HepG2 (cell line): Measurements from ENCODE around the gene CPVL. TPM values are rescaled to one million over a fixed set of nuclear protein-coding genes. Genes with fewer than 3 reads are reported as not detected.

Source experiments
- CEBPZ ChIP-seq: IDR thresholded peaks from 2 replicates; pipeline ENCODE4 v1.6.1; 2012; ENCODE audit warnings: low read length, improper control_type of control experiment
- HHEX ChIP-seq: IDR thresholded peaks from 2 replicates; pipeline ENCODE4 v1.6.1; 2016; ENCODE audit warnings: control low read depth
- JUND ChIP-seq: sonication (generic); formaldehyde crosslinking; IDR thresholded peaks from 2 replicates; pipeline ENCODE4 v1.8.0; 2022; ENCODE audit warnings: mild to moderate bottlenecking, missing genetic modification reagents
- NFRKB ChIP-seq: fragments of 450-650 bp; IDR thresholded peaks from 2 replicates; pipeline ENCODE4 v1.6.1; 2017
- PAWR ChIP-seq: sonication (generic); formaldehyde crosslinking; IDR thresholded peaks from 2 replicates; pipeline ENCODE4 v1.4.0; 2020; ENCODE audit warnings: missing genetic modification reagents, mild to moderate bottlenecking, borderline replicate concordance
- PHF21A ChIP-seq: sonication (generic); formaldehyde crosslinking; IDR thresholded peaks from 2 replicates; pipeline ENCODE4 v1.5.0; 2020; ENCODE audit warnings: mild to moderate bottlenecking, missing genetic modification reagents
- RNF2 ChIP-seq: fragments of 450-650 bp; conservative IDR thresholded peaks from 2 replicates; pipeline ENCODE4 v1.6.1; 2016; ENCODE audit warnings: low read depth
- SCMH1 ChIP-seq: sonication (generic); formaldehyde crosslinking; IDR thresholded peaks from 2 replicates; pipeline ENCODE4 v1.9.0; 2021; ENCODE audit warnings: missing genetic modification reagents, mild to moderate bottlenecking, borderline replicate concordance
- SMAD3 ChIP-seq: sonication (generic); formaldehyde crosslinking; IDR thresholded peaks from 2 replicates; pipeline ENCODE4 v1.4.0; 2020; ENCODE audit warnings: missing genetic modification reagents
- SMARCE1 ChIP-seq: fragments of 450-650 bp; IDR thresholded peaks from 2 replicates; pipeline ENCODE4 v1.6.1; 2017; ENCODE audit warnings: borderline replicate concordance
- TBX3 ChIP-seq: fragments of 450-650 bp; IDR thresholded peaks from 2 replicates; pipeline ENCODE4 v1.6.1; 2017; ENCODE audit warnings: antibody characterized with exemption, mild to moderate bottlenecking, inconsistent platforms, borderline replicate concordance
- TEAD3 ChIP-seq: optimal IDR thresholded peaks from 2 replicates; pipeline ENCODE3; 2016; ENCODE audit warnings: borderline replicate concordance
- THAP11 ChIP-seq: IDR thresholded peaks from 2 replicates; pipeline ENCODE4 v1.6.1; 2016; ENCODE audit warnings: missing biosample characterization, missing genetic modification reagents
- ZFP36 ChIP-seq: fragments of 150-350 bp; IDR thresholded peaks from 2 replicates; pipeline ENCODE4 v1.6.1; 2018; ENCODE audit warnings: borderline replicate concordance, low read length, low read depth; ENCODE audit not compliant: partially characterized antibody
- ZIK1 ChIP-seq: sonication (generic); formaldehyde crosslinking; IDR thresholded peaks from 2 replicates; pipeline ENCODE4 v1.5.0; 2020; ENCODE audit warnings: mild to moderate bottlenecking, low read depth, missing genetic modification reagents, borderline replicate concordance
- ZNF180 ChIP-seq: sonication (generic); formaldehyde crosslinking; IDR thresholded peaks from 2 replicates; pipeline ENCODE4 v1.4.0; 2020; ENCODE audit warnings: low read depth, missing genetic modification reagents, borderline replicate concordance
- ZNF451 ChIP-seq: sonication (generic); formaldehyde crosslinking; IDR thresholded peaks from 2 replicates; pipeline ENCODE4 v1.5.0; 2020; ENCODE audit warnings: mild to moderate bottlenecking, missing genetic modification reagents
- ZNF557 ChIP-seq: sonication (generic); formaldehyde crosslinking; IDR thresholded peaks from 2 replicates; pipeline ENCODE4 v1.4.0; 2020; ENCODE audit warnings: missing genetic modification reagents
- ZNF563 ChIP-seq: sonication (generic); formaldehyde crosslinking; IDR thresholded peaks from 2 replicates; pipeline ENCODE4 v1.8.0; 2022; ENCODE audit warnings: mild to moderate bottlenecking, moderate library complexity, missing genetic modification reagents
- ZNF737 ChIP-seq: sonication (generic); formaldehyde crosslinking; IDR thresholded peaks from 2 replicates; pipeline ENCODE4 v1.5.0; 2020; ENCODE audit warnings: missing genetic modification reagents, mild to moderate bottlenecking, borderline replicate concordance
- ZNF772 ChIP-seq: sonication (generic); formaldehyde crosslinking; IDR thresholded peaks from 2 replicates; pipeline ENCODE4 v1.5.0; 2020; ENCODE audit warnings: mild to moderate bottlenecking, missing genetic modification reagents
- polyA plus RNA-seq, 8 experiments: library from polyadenylated mRNA; depleted of rRNA in 3 of 8; stranded (reverse) in 7 of 8; unstranded in 1 of 8; fragments of >200 nt; fragmentation: Illumina TruSeq in 4 of 8; extraction: Trizol in 4 of 8; gene quantifications; 2 replicates each; pipeline versions ENCODE4 v1.2.1 to v1.2.3, GENCODE V29; 2011 to 2016; ENCODE audit warnings: low read depth in 4 of 8, missing spikeins in 1 of 8, mixed read lengths in 1 of 8; ENCODE audit not compliant: insufficient read depth in 1 of 8
- total RNA-seq, 5 experiments: library from RNA; depleted of rRNA; stranded (reverse); fragments of >200 nt; fragmentation: Illumina TruSeq; extraction: Trizol; gene quantifications; 2 replicates each; pipeline ENCODE4 v1.2.3, GENCODE V29; 2016; ENCODE audit warnings: low read depth in 1 of 5
- TF ChIP-seq, protein P1 (sequence below): sonication (generic); formaldehyde crosslinking; IDR thresholded peaks from 2 replicates; pipeline ENCODE4 v1.4.0; 2020; ENCODE audit warnings: mild to moderate bottlenecking, low read depth, missing genetic modification reagents

CPVL gene
- total and polyA plus RNA-seq, 2 of the 13 experiments (the other 11 are each of a cell fraction or from before 2014, with no cell fraction given), result 59.2 to 294 TPM

GRCh38 chr7:28955718-28956607, 190.4 kb downstream of the CPVL start (continued):
- TF ChIP-seq ZIK1, result peak; percentile 66; the same call in 1 of the 2 replicates
- peak; percentile 34; the same call in 1 of the 2 replicates for TF ChIP-seq ZNF180
- TF ChIP-seq CEBPZ, result no peak
- peak; percentile 50 for TF ChIP-seq TEAD3
- TF ChIP-seq PAWR (CRISPR knock-in tag), result no peak; the same call in 1 of the 2 replicates
- no peak for TF ChIP-seq NFRKB
- TF ChIP-seq ZNF563 (CRISPR knock-in tag), result peak; percentile 98
- TF ChIP-seq THAP11, result peak; percentile 55; the same call in 1 of the 2 replicates
- no peak for TF ChIP-seq ZNF737 (CRISPR knock-in tag)
- TF ChIP-seq, protein P1, sequence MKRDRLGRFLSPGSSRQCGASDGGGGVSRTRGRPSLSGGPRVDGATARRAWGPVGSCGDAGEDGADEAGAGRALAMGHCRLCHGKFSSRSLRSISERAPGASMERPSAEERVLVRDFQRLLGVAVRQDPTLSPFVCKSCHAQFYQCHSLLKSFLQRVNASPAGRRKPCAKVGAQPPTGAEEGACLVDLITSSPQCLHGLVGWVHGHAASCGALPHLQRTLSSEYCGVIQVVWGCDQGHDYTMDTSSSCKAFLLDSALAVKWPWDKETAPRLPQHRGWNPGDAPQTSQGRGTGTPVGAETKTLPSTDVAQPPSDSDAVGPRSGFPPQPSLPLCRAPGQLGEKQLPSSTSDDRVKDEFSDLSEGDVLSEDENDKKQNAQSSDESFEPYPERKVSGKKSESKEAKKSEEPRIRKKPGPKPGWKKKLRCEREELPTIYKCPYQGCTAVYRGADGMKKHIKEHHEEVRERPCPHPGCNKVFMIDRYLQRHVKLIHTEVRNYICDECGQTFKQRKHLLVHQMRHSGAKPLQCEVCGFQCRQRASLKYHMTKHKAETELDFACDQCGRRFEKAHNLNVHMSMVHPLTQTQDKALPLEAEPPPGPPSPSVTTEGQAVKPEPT (CRISPR knock-in tag), result peak; percentile 94
- TF ChIP-seq ZFP36, result no peak
- peak; percentile 95; the same call in 1 of the 2 replicates for TF ChIP-seq ZNF451 (CRISPR knock-in tag)
- peak; percentile 86; the same call in 1 of the 2 replicates for TF ChIP-seq JUND
- peak; percentile 75; the same call in 1 of the 2 replicates for TF ChIP-seq PHF21A (CRISPR knock-in tag)
- no peak for TF ChIP-seq SCMH1 (CRISPR knock-in tag)
- TF ChIP-seq ZNF557 (CRISPR knock-in tag), result no peak; the same call in 1 of the 2 replicates
- TF ChIP-seq SMAD3, result peak; percentile 66
- no peak for TF ChIP-seq TBX3
- no peak for TF ChIP-seq SMARCE1
- TF ChIP-seq RNF2, result peak; percentile 98
- peak; percentile 99 for TF ChIP-seq ZNF772
- no peak for TF ChIP-seq HHEX (CRISPR knock-in tag)
